GM18520 (cell line): Measurements from ENCODE around the gene CUEDC2.

ENCODE experiments used
- ATAC-seq: cut with Tn5 transposase; IDR thresholded peaks from one replicate; pipeline ENCODE4 v1.9.1; 2021; ENCODE audit not compliant: unreplicated experiment

The CUEDC2 gene

GRCh38 chr10:102397222-102398171, 34.9 kb downstream of the CUEDC2 start:
- ATAC-seq: no peak

GRCh38 chr10:102396730-102397151, 35.6 kb downstream of the CUEDC2 start:
- ATAC-seq: no peak

GRCh38 chr10:102396317-102396650, 36.1 kb downstream of the CUEDC2 start:
- no peak for ATAC-seq

- no peak for ATAC-seq
Measured at GRCh38 chr10:102395400-102396316, 36.7 kb downstream of the CUEDC2 start, which contains the start of gene NFKB2. Gene NFKB2, plus strand, starts transcription at chr10:102395705. Its CDS starts 255 bp downstream, at chr10:102395960.

DNA sequence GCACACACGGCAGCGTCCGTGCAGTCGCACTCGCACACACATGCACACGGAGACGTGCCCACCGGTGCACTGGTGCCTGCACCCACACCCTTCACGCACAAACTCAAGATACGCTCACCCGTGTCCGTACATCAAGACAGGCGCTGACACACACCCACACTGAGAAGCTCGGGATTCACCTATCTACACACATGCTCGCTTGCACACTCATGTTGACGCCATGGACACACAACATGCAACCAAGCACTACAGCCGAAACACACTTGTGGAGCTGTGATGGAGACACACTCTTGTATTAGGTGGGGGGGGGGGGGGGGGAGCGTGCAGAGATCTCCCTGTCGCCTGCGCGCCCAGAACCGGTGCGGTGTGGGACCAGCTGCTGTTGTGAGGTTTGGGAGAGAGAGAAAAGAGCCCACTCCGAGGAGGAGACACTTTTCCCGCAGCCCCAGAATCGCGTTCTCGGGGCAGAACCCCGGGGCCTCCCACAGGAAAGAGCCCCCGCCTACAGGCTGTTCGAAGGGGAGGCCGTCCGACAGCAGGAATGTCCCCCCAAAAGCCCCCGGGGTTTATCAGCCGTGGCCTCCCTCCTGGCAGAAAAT, 37.5 kb downstream of the CUEDC2 start:
- ATAC-seq: no peak

- ATAC-seq: peak; percentile 72
Measured at GRCh38 chr10:102394079-102394800, 38.1 kb downstream of the CUEDC2 start.

DNA sequence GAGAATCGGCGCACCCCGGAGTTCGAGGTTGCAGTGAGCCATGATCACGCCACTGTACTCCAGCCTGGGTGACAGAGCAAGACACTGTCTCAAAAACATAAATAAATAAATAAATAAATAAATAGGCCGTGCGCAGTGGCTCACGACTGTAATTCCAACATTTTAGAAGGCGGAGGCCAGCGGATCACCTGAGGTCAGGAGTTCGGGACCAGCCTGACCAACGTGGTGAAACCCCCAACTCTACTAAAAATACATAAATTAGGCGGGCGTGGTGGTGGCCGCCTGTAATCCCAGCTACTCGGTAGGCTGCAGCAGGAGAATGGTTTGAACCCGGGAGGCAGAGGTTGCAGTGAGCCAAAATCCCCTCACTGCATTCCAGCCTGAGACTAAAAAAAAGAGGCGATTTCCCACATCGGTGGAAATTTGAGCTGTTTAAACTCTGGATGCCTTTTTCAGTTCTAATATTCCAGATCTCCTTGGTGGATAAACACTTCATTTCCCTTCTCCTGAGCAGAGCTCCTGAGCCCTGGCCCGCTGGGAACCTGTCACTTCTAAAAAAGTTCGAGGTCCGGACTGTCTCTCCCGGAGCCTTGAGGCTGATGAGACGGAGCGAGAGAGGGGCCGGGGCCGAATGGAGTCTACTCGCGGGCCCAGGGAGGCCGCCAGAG, 38.8 kb downstream of the CUEDC2 start:
- ATAC-seq: no peak

GRCh38 chr10:102392306-102392705, 40.1 kb downstream of the CUEDC2 start:
- no peak for ATAC-seq

- ATAC-seq: no peak
Measured at GRCh38 chr10:102389894-102390293, 42.5 kb downstream of the CUEDC2 start.

- no peak for ATAC-seq
Measured at GRCh38 chr10:102384606-102385429, 47.6 kb downstream of the CUEDC2 start.

DNA sequence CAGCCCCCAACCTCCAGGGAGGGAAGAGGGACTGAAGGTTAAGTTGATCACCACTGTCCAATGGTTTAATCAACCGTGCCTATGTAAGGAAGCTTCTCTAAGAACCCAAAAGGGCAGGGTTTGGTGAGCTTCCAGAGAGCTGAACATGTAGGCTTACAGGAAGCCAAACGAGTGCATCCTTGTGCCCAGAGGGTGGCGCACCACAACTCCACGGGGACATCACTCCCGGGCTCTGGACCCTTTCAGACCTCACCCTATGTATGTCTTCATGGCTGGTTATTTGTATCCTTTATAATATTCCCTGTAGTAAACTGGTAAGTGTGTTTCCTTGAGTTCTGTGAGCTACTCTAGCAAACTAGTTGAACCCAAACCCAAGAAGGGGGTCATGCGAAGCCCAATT, 48.3 kb downstream of the CUEDC2 start:
- ATAC-seq: no peak

GRCh38 chr10:102382871-102383270, 49.5 kb downstream of the CUEDC2 start:
- ATAC-seq: no peak

- no peak for ATAC-seq
Measured at GRCh38 chr10:102381983-102382382, 50.4 kb downstream of the CUEDC2 start.

GRCh38 chr10:102379383-102379782, 53.0 kb downstream of the CUEDC2 start:
- ATAC-seq: no peak

GRCh38 chr10:102376901-102377300, 55.5 kb downstream of the CUEDC2 start:
- ATAC-seq: no peak

DNA sequence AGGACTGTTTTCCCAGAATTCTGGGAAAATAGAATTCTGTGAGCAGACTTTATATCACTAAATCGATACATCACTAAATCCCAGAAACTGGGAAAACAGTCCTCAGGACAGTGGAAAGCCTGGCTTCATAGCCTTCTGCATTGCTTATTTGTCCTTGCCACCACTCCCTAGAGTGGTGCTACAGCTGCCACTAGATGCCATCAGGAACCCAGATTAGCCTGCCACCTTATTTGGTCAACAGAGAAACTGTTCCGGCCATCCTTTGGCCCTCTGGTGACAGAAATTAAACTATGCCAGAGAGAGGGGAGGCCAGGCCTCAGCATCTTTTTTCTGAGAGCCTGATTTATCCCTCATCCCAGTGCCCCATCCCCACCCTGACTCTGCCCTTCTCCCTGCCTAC, 56.5 kb downstream of the CUEDC2 start:
- no peak for ATAC-seq

- ATAC-seq: no peak
Measured at GRCh38 chr10:102375250-102375649, 57.1 kb downstream of the CUEDC2 start.
